Mesendoderm (in vitro differentiated cells): Measurements from ENCODE around the gene KIF5A.
A peak's percentile ranks its signal among the peaks of the same experiment; 100 is the strongest.

Source experiments
- DNase-seq: peaks from one replicate; pipeline ENCODE4 v3.0.0; 2013
- H2AK5ac ChIP-seq: 2 replicates; pipeline ENCODE4 v1.6.1; 2013; ENCODE audit warnings: low read length, inconsistent platforms
- H2BK120ac ChIP-seq: 2 replicates; pipeline ENCODE4 v1.6.1; 2013; ENCODE audit warnings: low read depth, mild to moderate bottlenecking, low read length, moderate library complexity, mixed read lengths
- H2BK15ac ChIP-seq: replicated peaks from 2 replicates; pipeline ENCODE4 v1.6.1; 2013; ENCODE audit warnings: low read depth, mild to moderate bottlenecking, moderate library complexity
- H2BK5ac ChIP-seq: 2 replicates; pipeline ENCODE4 v1.6.1; 2013; ENCODE audit warnings: low read length, inconsistent platforms
- H3K18ac ChIP-seq: 2 replicates; pipeline ENCODE4 v1.6.1; 2013; ENCODE audit warnings: mild to moderate bottlenecking, low read length, mixed read lengths
- H3K23ac ChIP-seq: one replicate; pipeline ENCODE4 v1.6.1; 2013; ENCODE audit warnings: low read length
- H3K27ac ChIP-seq: 2 replicates; pipeline ENCODE4 v1.5.1; 2013; ENCODE audit warnings: low read depth, mild to moderate bottlenecking, inconsistent platforms, low read length, moderate library complexity
- H3K27me3 ChIP-seq: 2 replicates; pipeline ENCODE4 v1.6.1; 2013; ENCODE audit warnings: low read length, control low read depth, mild to moderate bottlenecking, inconsistent platforms; ENCODE audit not compliant: insufficient read depth, poor library complexity
- H3K36me3 ChIP-seq: 2 replicates; pipeline ENCODE4 v1.6.1; 2013; ENCODE audit warnings: low read length, inconsistent platforms; ENCODE audit not compliant: control insufficient read depth, insufficient read depth
- H3K4ac ChIP-seq: one replicate; pipeline ENCODE4 v1.6.1; 2013; ENCODE audit warnings: low read depth, mild to moderate bottlenecking, low read length, moderate library complexity
- H3K4me1 ChIP-seq: 2 replicates; pipeline ENCODE4 v1.6.1; 2013; ENCODE audit warnings: low read depth, low read length, inconsistent platforms; ENCODE audit not compliant: control insufficient read depth
- H3K4me2 ChIP-seq: 2 replicates; pipeline ENCODE4 v1.6.1; 2013; ENCODE audit warnings: low read length
- H3K4me3 ChIP-seq: 2 replicates; pipeline ENCODE4 v1.5.1; 2013; ENCODE audit warnings: mild to moderate bottlenecking, low read length
- H3K56ac ChIP-seq: one replicate; pipeline ENCODE4 v1.6.1; 2013; ENCODE audit warnings: low read length
- H3K79me1 ChIP-seq: 2 replicates; pipeline ENCODE4 v1.6.1; 2013; ENCODE audit warnings: low read length, inconsistent platforms
- H3K79me2 ChIP-seq: 2 replicates; pipeline ENCODE4 v1.6.1; 2013; ENCODE audit warnings: mild to moderate bottlenecking, low read length; ENCODE audit not compliant: control insufficient read depth, insufficient read depth
- H3K9ac ChIP-seq: 2 replicates; pipeline ENCODE4 v1.6.1; 2013; ENCODE audit warnings: low read length, inconsistent platforms
- H4K5ac ChIP-seq: one replicate; pipeline ENCODE4 v1.6.1; 2013; ENCODE audit warnings: low read length
- H4K8ac ChIP-seq: one replicate; pipeline ENCODE4 v1.6.1; 2013; ENCODE audit warnings: low read depth, mild to moderate bottlenecking, control low read depth, low read length, moderate library complexity
- WGBS: extraction: QIAGEN DNeasy Blood & Tissue Kit; methylation state at CpG from one replicate; pipeline ENCODE4 v1.1.7; 2013; ENCODE audit warnings: low lambda C conversion rate, missing lambda C conversion rate; ENCODE audit not compliant: insufficient coverage; ENCODE audit errors: extremely low coverage; 5-methylcytosine and 5-hydroxymethylcytosine counted together

Gene KIF5A

GRCh38 chr12:57580466-57580795 lies 30.6 kb downstream of the KIF5A start:
- H3K9ac ChIP-seq = no peak overlapping the region
- H4K8ac ChIP-seq = no peak overlapping the region
- no peak overlapping the region for H4K5ac ChIP-seq
- no peak overlapping the region for H3K4me2 ChIP-seq
- H3K4me1 ChIP-seq = peaks cover 2% of the 10 kb centered on the region
- H3K18ac ChIP-seq = no peak overlapping the region
- no peak overlapping the region for H3K27ac ChIP-seq
- no peak overlapping the region for H3K56ac ChIP-seq
- no peak overlapping the region for H2AK5ac ChIP-seq
- no peaks in the 10 kb centered on the region for H3K27me3 ChIP-seq
- H2BK120ac ChIP-seq = no peak overlapping the region
- H2BK5ac ChIP-seq = no peak overlapping the region
- no peak overlapping the region for H3K4ac ChIP-seq
- WGBS = no CpG with 5 or more reads among the region's 4 CpGs
- H2BK15ac ChIP-seq = no peak overlapping the region
- H3K23ac ChIP-seq = no peak overlapping the region
- DNase-seq = no peak
- no peaks in the 10 kb centered on the region for H3K79me1 ChIP-seq
- H3K36me3 ChIP-seq = peaks cover 1% of the 10 kb centered on the region
- H3K79me2 ChIP-seq = no peaks in the 10 kb centered on the region
- no peak overlapping the region for H3K4me3 ChIP-seq

GRCh38 chr12:57581802-57582201 lies 32.0 kb downstream of the KIF5A start:
- H4K8ac ChIP-seq = no peak overlapping the region
- H3K4me1 ChIP-seq = peaks cover 2% of the 10 kb centered on the region
- no peak overlapping the region for H3K4me2 ChIP-seq
- no peaks in the 10 kb centered on the region for H3K27me3 ChIP-seq
- H3K23ac ChIP-seq = no peak overlapping the region
- no peak overlapping the region for H2BK5ac ChIP-seq
- H3K18ac ChIP-seq = no peak overlapping the region
- no peak overlapping the region for H3K4me3 ChIP-seq
- no peaks in the 10 kb centered on the region for H3K79me1 ChIP-seq
- H3K9ac ChIP-seq = no peak overlapping the region
- no peak overlapping the region for H2BK120ac ChIP-seq
- H3K4ac ChIP-seq = no peak overlapping the region
- DNase-seq = no peak
- no CpG with 5 or more reads among the region's 1 CpG for WGBS
- no peaks in the 10 kb centered on the region for H3K79me2 ChIP-seq
- no peak overlapping the region for H3K56ac ChIP-seq
- no peak overlapping the region for H2BK15ac ChIP-seq
- no peak overlapping the region for H2AK5ac ChIP-seq
- H4K5ac ChIP-seq = no peak overlapping the region
- H3K36me3 ChIP-seq = no peaks in the 10 kb centered on the region
- no peak overlapping the region for H3K27ac ChIP-seq

GRCh38 chr12:57582440-57582839 lies 32.6 kb downstream of the KIF5A start:
- H2AK5ac ChIP-seq = no peak overlapping the region
- no peak overlapping the region for H3K4ac ChIP-seq
- no CpG with 5 or more reads among the region's 1 CpG for WGBS
- H3K4me1 ChIP-seq = peaks cover 2% of the 10 kb centered on the region
- no peak overlapping the region for H2BK120ac ChIP-seq
- no peaks in the 10 kb centered on the region for H3K79me1 ChIP-seq
- H2BK15ac ChIP-seq = no peak overlapping the region
- no peak for DNase-seq
- H3K27ac ChIP-seq = no peak overlapping the region
- no peak overlapping the region for H2BK5ac ChIP-seq
- H3K79me2 ChIP-seq = no peaks in the 10 kb centered on the region
- no peak overlapping the region for H3K18ac ChIP-seq
- no peaks in the 10 kb centered on the region for H3K36me3 ChIP-seq
- H4K8ac ChIP-seq = no peak overlapping the region
- no peaks in the 10 kb centered on the region for H3K27me3 ChIP-seq
- no peak overlapping the region for H3K4me2 ChIP-seq
- no peak overlapping the region for H3K4me3 ChIP-seq
- no peak overlapping the region for H4K5ac ChIP-seq
- no peak overlapping the region for H3K9ac ChIP-seq
- no peak overlapping the region for H3K23ac ChIP-seq
- no peak overlapping the region for H3K56ac ChIP-seq

GRCh38 chr12:57583008-57583831 lies 33.4 kb downstream of the KIF5A start:
- H2BK5ac ChIP-seq = no peak overlapping the region
- no peak overlapping the region for H4K8ac ChIP-seq
- no peaks in the 10 kb centered on the region for H3K79me1 ChIP-seq
- H3K27ac ChIP-seq = no peak overlapping the region
- no peak overlapping the region for H3K4me3 ChIP-seq
- H3K4me2 ChIP-seq = no peak overlapping the region
- H3K18ac ChIP-seq = no peak overlapping the region
- no peaks in the 10 kb centered on the region for H3K27me3 ChIP-seq
- no peak overlapping the region for H2BK15ac ChIP-seq
- no peak overlapping the region for H4K5ac ChIP-seq
- no peak overlapping the region for H3K56ac ChIP-seq
- H3K9ac ChIP-seq = no peak overlapping the region
- H3K79me2 ChIP-seq = no peaks in the 10 kb centered on the region
- no peak overlapping the region for H2AK5ac ChIP-seq
- H3K4me1 ChIP-seq = peaks cover 2% of the 10 kb centered on the region
- peak; percentile 94 for DNase-seq
- H3K4ac ChIP-seq = no peak overlapping the region
- H3K23ac ChIP-seq = no peak overlapping the region
- no peaks in the 10 kb centered on the region for H3K36me3 ChIP-seq
- WGBS = no CpG with 5 or more reads among the region's 13 CpGs
- H2BK120ac ChIP-seq = no peak overlapping the region

GRCh38 chr12:57584050-57584449 lies 34.2 kb downstream of the KIF5A start:
- Histone ChIP-seq H3K27me3 (no peaks in the 10 kb centered on the region), H3K27ac (no peak overlapping the region), H2BK15ac (no peak overlapping the region), H3K4me3 (no peak overlapping the region), H4K8ac (no peak overlapping the region), H3K4ac (no peak overlapping the region), H3K4me1 (peaks cover 2% of the 10 kb centered on the region), H3K23ac (no peak overlapping the region), H3K18ac (no peak overlapping the region), H3K79me2 (no peaks in the 10 kb centered on the region), H2BK120ac (no peak overlapping the region), H2BK5ac (no peak overlapping the region), H3K9ac (no peak overlapping the region), H2AK5ac (no peak overlapping the region), H3K4me2 (no peak overlapping the region), H3K36me3 (no peaks in the 10 kb centered on the region), H3K56ac (no peak overlapping the region), H3K79me1 (no peaks in the 10 kb centered on the region), H4K5ac (no peak overlapping the region)
- no peak for DNase-seq
- no CpG with 5 or more reads among the region's 2 CpGs for WGBS

- H3K9ac ChIP-seq = no peak overlapping the region
- H2AK5ac ChIP-seq = no peak overlapping the region
- peaks cover 2% of the 10 kb centered on the region for H3K4me1 ChIP-seq
- H2BK120ac ChIP-seq = no peak overlapping the region
- H3K36me3 ChIP-seq = no peaks in the 10 kb centered on the region
- no peak overlapping the region for H3K4me2 ChIP-seq
- H3K56ac ChIP-seq = no peak overlapping the region
- no peak overlapping the region for H4K8ac ChIP-seq
- no peak overlapping the region for H2BK15ac ChIP-seq
- H3K79me2 ChIP-seq = no peaks in the 10 kb centered on the region
- no peak overlapping the region for H3K4me3 ChIP-seq
- H3K27me3 ChIP-seq = no peaks in the 10 kb centered on the region
- H3K27ac ChIP-seq = no peak overlapping the region
- H3K23ac ChIP-seq = no peak overlapping the region
- no peak overlapping the region for H3K4ac ChIP-seq
- no peaks in the 10 kb centered on the region for H3K79me1 ChIP-seq
- H4K5ac ChIP-seq = no peak overlapping the region
- H3K18ac ChIP-seq = no peak overlapping the region
- DNase-seq = no peak
- H2BK5ac ChIP-seq = no peak overlapping the region
Observed at GRCh38 chr12:57584690-57585089, 34.8 kb downstream of the KIF5A start.
